ENCODE data around the gene MICAL2.

- TF ChIP-seq CTCF (IDR thresholded peaks at IDR 0.05): no peak
- no peak for TF ChIP-seq POLR2A (IDR thresholded peaks at IDR 0.05)
Measured at GRCh38 chr11:12077535-12078280, 32.7 kb upstream of the MICAL2 start.

All from thyroid gland (tissue), 4 donors.